Neural progenitor cell (in vitro differentiated cells): ENCODE results near the gene CEP83. TPM values are rescaled to one million over a fixed set of nuclear protein-coding genes. Genes with fewer than 3 reads are reported as not detected.
A peak's percentile ranks its signal among the peaks of the same experiment; 100 is the strongest.

Source experiments
- DNase-seq: peaks from one replicate; pipeline ENCODE4 v3.0.0-alpha.2; 2016; ENCODE audit warnings: low spot score
- H2AFZ ChIP-seq: fragments of 200-600 bp; sonication (generic); replicated peaks from 2 replicates; pipeline ENCODE4 v1.6.1; 2016; ENCODE audit warnings: antibody characterized with exemption
- H3F3A ChIP-seq: fragments of 200-600 bp; sonication (generic); 2 replicates; pipeline ENCODE4 v1.6.1; 2016; ENCODE audit warnings: antibody characterized with exemption, low read depth
- H3K27ac ChIP-seq: fragments of 200-600 bp; sonication (generic); 2 replicates; pipeline ENCODE4 v1.5.1; 2016; ENCODE audit warnings: mild to moderate bottlenecking
- H3K27me3 ChIP-seq: fragments of 200-600 bp; sonication (generic); 2 replicates; pipeline ENCODE4 v1.6.1; 2016; ENCODE audit warnings: mild to moderate bottlenecking, moderate library complexity
- H3K36me3 ChIP-seq: fragments of 200-600 bp; sonication (generic); 2 replicates; pipeline ENCODE4 v1.5.1; 2016
- H3K4me1 ChIP-seq: fragments of 200-600 bp; sonication (generic); 2 replicates; pipeline ENCODE4 v1.6.1; 2016; ENCODE audit warnings: mixed run types
- H3K4me2 ChIP-seq: fragments of 200-600 bp; sonication (generic); 2 replicates; pipeline ENCODE4 v1.6.1; 2016
- H3K4me3 ChIP-seq: fragments of 200-600 bp; sonication (generic); 2 replicates; pipeline ENCODE4 v1.5.1; 2016
- H3K79me2 ChIP-seq: fragments of 200-600 bp; sonication (generic); 2 replicates; pipeline ENCODE4 v1.6.1; 2016; ENCODE audit warnings: low read depth
- H3K9ac ChIP-seq: fragments of 200-600 bp; sonication (generic); 2 replicates; pipeline ENCODE4 v1.6.1; 2016
- H3K9me3 ChIP-seq: fragments of 200-600 bp; sonication (generic); 2 replicates; pipeline ENCODE4 v1.5.1; 2016; ENCODE audit warnings: low read depth
- H4K20me1 ChIP-seq: fragments of 200-600 bp; sonication (generic); 2 replicates; pipeline ENCODE4 v1.6.1; 2016; ENCODE audit warnings: low read depth
- H3K27ac Mint-ChIP-seq: 3 replicates; pipeline ENCODE4 v1.8.0; 2021; ENCODE audit warnings: mixed read lengths
- H3K27me3 Mint-ChIP-seq: 2 replicates; pipeline ENCODE4 v1.8.0; 2022; ENCODE audit warnings: low read depth, mild to moderate bottlenecking, inconsistent platforms, moderate library complexity, mixed read lengths; ENCODE audit not compliant: insufficient read depth
- H3K36me3 Mint-ChIP-seq: 3 replicates; pipeline ENCODE4 v1.8.0; 2021; ENCODE audit warnings: mixed read lengths
- H3K4me1 Mint-ChIP-seq: 3 replicates; pipeline ENCODE4 v1.8.0; 2021; ENCODE audit warnings: mixed read lengths
- H3K4me3 Mint-ChIP-seq: 3 replicates; pipeline ENCODE4 v1.8.0; 2021; ENCODE audit warnings: mild to moderate bottlenecking, moderate library complexity, mixed read lengths
- H3K9me3 Mint-ChIP-seq: 3 replicates; pipeline ENCODE4 v1.8.0; 2020; ENCODE audit warnings: mixed read lengths
- EZH2 ChIP-seq: fragments of 200-600 bp; sonication (generic); IDR thresholded peaks from 2 replicates; pipeline ENCODE4 v1.6.1; 2017; ENCODE audit warnings: antibody characterized with exemption, mild to moderate bottlenecking, moderate library complexity
- EZH2phosphoT487 ChIP-seq: fragments of 200-600 bp; sonication (generic); IDR thresholded peaks from 2 replicates; pipeline ENCODE4 v1.6.1; 2017; ENCODE audit warnings: antibody characterized with exemption
- total RNA-seq: library from RNA; depleted of rRNA; stranded (reverse); fragments of >200 nt; gene quantifications from 2 replicates; pipeline ENCODE4 v1.2.3, GENCODE V29; 2015; ENCODE audit warnings: low replicate concordance
- TF ChIP-seq, protein P1 (sequence below): fragments of 200-600 bp; sonication (generic); IDR thresholded peaks from 2 replicates; pipeline ENCODE4 v1.5.1; 2017; ENCODE audit warnings: antibody characterized with exemption, mild to moderate bottlenecking

Gene CEP83
- total RNA-seq, 1 donor from 2014 or later = 60.4 TPM

GRCh38 chr12:94277426-94278000, 182.2 kb downstream of the CEP83 start:
- Mint-ChIP-seq H3K27ac (peak overlapping the region; percentile 81), H3K36me3 (peaks cover 21% of the 10 kb centered on the region), H3K4me3 (no peak overlapping the region), H3K9me3 (no peaks in the 10 kb centered on the region), H3K4me1 (peaks cover 6% of the 10 kb centered on the region), H3K27me3 (peaks cover 2% of the 10 kb centered on the region)
- no peaks in the 10 kb centered on the region for H3K36me3 ChIP-seq
- no peak overlapping the region for H3K4me3 ChIP-seq
- H3K4me2 ChIP-seq = no peak overlapping the region
- H4K20me1 ChIP-seq = no peaks in the 10 kb centered on the region
- no peaks in the 10 kb centered on the region for H3K27me3 ChIP-seq
- no peak overlapping the region for H3K9ac ChIP-seq
- H3K27ac ChIP-seq = no peak overlapping the region
- no peak for TF ChIP-seq EZH2phosphoT487
- no peak for TF ChIP-seq EZH2
- TF ChIP-seq, protein P1, sequence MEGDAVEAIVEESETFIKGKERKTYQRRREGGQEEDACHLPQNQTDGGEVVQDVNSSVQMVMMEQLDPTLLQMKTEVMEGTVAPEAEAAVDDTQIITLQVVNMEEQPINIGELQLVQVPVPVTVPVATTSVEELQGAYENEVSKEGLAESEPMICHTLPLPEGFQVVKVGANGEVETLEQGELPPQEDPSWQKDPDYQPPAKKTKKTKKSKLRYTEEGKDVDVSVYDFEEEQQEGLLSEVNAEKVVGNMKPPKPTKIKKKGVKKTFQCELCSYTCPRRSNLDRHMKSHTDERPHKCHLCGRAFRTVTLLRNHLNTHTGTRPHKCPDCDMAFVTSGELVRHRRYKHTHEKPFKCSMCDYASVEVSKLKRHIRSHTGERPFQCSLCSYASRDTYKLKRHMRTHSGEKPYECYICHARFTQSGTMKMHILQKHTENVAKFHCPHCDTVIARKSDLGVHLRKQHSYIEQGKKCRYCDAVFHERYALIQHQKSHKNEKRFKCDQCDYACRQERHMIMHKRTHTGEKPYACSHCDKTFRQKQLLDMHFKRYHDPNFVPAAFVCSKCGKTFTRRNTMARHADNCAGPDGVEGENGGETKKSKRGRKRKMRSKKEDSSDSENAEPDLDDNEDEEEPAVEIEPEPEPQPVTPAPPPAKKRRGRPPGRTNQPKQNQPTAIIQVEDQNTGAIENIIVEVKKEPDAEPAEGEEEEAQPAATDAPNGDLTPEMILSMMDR = no peak
- no peak for DNase-seq
- H3K4me1 ChIP-seq = peaks cover 11% of the 10 kb centered on the region
- H3F3A ChIP-seq = no peaks in the 10 kb centered on the region
- H3K9me3 ChIP-seq = no peaks in the 10 kb centered on the region
- no peaks in the 10 kb centered on the region for H3K79me2 ChIP-seq
- no peak overlapping the region for H2AFZ ChIP-seq

DNA sequence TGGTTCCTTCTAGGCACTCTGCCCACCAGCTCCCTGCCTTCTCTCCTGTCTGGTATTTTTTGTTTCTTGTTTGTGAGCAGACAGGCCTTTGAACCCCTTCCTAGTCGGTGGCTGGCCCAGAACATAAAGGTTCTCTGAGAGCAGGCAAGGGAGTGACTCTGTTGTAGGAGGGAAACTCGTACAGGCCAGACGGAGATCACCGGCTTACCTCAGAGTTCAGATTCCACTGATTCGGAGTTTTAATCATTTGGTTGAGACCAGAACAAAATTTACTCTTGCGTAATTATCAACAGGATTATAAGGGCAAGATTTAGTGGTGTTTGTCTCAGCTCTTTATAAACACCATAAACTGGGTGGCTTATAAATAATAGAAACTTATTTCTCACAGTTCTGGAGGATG, 182.9 kb downstream of the CEP83 start:
- Histone ChIP-seq H3K4me2 (no peak overlapping the region), H3K27me3 (no peaks in the 10 kb centered on the region), H3K9me3 (no peaks in the 10 kb centered on the region), H3F3A (no peaks in the 10 kb centered on the region), H3K4me3 (no peak overlapping the region), H3K79me2 (no peaks in the 10 kb centered on the region), H3K4me1 (peaks cover 11% of the 10 kb centered on the region), H3K27ac (no peak overlapping the region), H3K9ac (no peak overlapping the region), H3K36me3 (no peaks in the 10 kb centered on the region), H4K20me1 (no peaks in the 10 kb centered on the region), H2AFZ (no peak overlapping the region)
- no peak overlapping the region for H3K27ac Mint-ChIP-seq
- H3K27me3 Mint-ChIP-seq = peaks cover 5% of the 10 kb centered on the region
- no peaks in the 10 kb centered on the region for H3K9me3 Mint-ChIP-seq
- H3K36me3 Mint-ChIP-seq = peaks cover 19% of the 10 kb centered on the region
- no peak for DNase-seq
- H3K4me3 Mint-ChIP-seq = no peak overlapping the region
- TF ChIP-seq EZH2phosphoT487 = no peak
- TF ChIP-seq EZH2 = no peak
- TF ChIP-seq, protein P1 = no peak
- H3K4me1 Mint-ChIP-seq = peaks cover 6% of the 10 kb centered on the region

- Histone ChIP-seq H3K79me2 (no peaks in the 10 kb centered on the region), H3K4me2 (no peak overlapping the region), H3K9ac (no peak overlapping the region), H3K27me3 (no peaks in the 10 kb centered on the region), H3F3A (no peaks in the 10 kb centered on the region), H3K27ac (no peak overlapping the region), H3K4me3 (no peak overlapping the region), H3K9me3 (no peaks in the 10 kb centered on the region), H3K4me1 (peaks cover 20% of the 10 kb centered on the region), H2AFZ (no peak overlapping the region), H4K20me1 (no peaks in the 10 kb centered on the region), H3K36me3 (no peaks in the 10 kb centered on the region)
- no peak overlapping the region for H3K4me3 Mint-ChIP-seq
- no peak overlapping the region for H3K27ac Mint-ChIP-seq
- peaks cover 16% of the 10 kb centered on the region for H3K36me3 Mint-ChIP-seq
- TF ChIP-seq, protein P1 = no peak
- no peak for TF ChIP-seq EZH2
- TF ChIP-seq EZH2phosphoT487 = no peak
- no peak for DNase-seq
- H3K4me1 Mint-ChIP-seq = peaks cover 6% of the 10 kb centered on the region
- H3K9me3 Mint-ChIP-seq = no peaks in the 10 kb centered on the region
- peaks cover 3% of the 10 kb centered on the region for H3K27me3 Mint-ChIP-seq
Observed at GRCh38 chr12:94273272-94273671, 186.4 kb downstream of the CEP83 start.
